Measurements from ENCODE around the gene RASAL2.

GRCh38 chr1:178096421-178096820 lies 2.5 kb downstream of the RASAL2 start:
- TF ChIP-seq CTCF (IDR thresholded peaks at IDR 0.05) (no peak), ZFX (IDR thresholded peaks at IDR 0.05; ENCODE audit: borderline replicate concordance) (no peak)

Data from 22Rv1 (cell line).